ENCODE results near the gene SRF.

DNA sequence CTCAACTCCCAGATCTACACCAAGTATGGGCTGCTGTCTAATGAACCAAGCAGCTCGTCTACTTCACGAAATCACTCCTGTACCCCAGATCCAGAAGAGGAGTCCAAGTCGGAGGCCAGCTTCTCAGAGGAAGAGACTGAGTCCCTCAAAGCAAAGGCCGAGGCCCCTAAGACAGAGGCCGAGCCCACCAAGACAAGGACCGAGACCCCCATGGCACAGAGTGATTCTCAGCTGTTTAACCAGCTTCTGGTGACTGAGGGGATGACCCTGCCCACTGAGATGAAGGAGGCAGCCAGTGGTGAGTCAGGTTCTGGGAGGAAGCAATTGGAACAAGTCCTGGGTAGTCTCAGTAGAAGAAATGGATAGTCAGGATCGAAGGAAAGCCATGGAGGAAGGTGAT lies 16.8 kb downstream of the SRF start:
- TF ChIP-seq, protein P1, sequence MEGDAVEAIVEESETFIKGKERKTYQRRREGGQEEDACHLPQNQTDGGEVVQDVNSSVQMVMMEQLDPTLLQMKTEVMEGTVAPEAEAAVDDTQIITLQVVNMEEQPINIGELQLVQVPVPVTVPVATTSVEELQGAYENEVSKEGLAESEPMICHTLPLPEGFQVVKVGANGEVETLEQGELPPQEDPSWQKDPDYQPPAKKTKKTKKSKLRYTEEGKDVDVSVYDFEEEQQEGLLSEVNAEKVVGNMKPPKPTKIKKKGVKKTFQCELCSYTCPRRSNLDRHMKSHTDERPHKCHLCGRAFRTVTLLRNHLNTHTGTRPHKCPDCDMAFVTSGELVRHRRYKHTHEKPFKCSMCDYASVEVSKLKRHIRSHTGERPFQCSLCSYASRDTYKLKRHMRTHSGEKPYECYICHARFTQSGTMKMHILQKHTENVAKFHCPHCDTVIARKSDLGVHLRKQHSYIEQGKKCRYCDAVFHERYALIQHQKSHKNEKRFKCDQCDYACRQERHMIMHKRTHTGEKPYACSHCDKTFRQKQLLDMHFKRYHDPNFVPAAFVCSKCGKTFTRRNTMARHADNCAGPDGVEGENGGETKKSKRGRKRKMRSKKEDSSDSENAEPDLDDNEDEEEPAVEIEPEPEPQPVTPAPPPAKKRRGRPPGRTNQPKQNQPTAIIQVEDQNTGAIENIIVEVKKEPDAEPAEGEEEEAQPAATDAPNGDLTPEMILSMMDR (IDR thresholded peaks at IDR 0.05): no peak
- no peak for TF ChIP-seq EZH2 (IDR thresholded peaks at IDR 0.05)
